Astrocyte (in vitro differentiated cells and primary cell): ENCODE data around the gene SCIMP.
A peak's percentile ranks its signal among the peaks of the same experiment; 100 is the strongest.

Experiments used
- CTCF ChIP-seq: IDR thresholded peaks from 2 replicates; pipeline ENCODE4 v1.5.1; 2011; ENCODE audit warnings: low read depth, mild to moderate bottlenecking, inconsistent platforms, low read length, moderate library complexity; ENCODE audit not compliant: insufficient read depth
- EZH2 ChIP-seq: IDR thresholded peaks from 2 replicates; pipeline ENCODE4 v1.6.1; 2012; ENCODE audit warnings: mild to moderate bottlenecking, low read length, inconsistent platforms; ENCODE audit not compliant: insufficient read depth

- TF ChIP-seq CTCF, result peak; percentile 60
- TF ChIP-seq EZH2, result no peak
Observed at GRCh38 chr17:5249615-5250014, 15.0 kb upstream of the SCIMP start.
